ENCODE results near the gene TEX54.

The TEX54 gene

GRCh38 chr11:62805076-62805892 is 27.4 kb downstream of the TEX54 start, which contains the start of gene NXF1 (continued):
- TF ChIP-seq ZBTB11 (tag by site-specific recombination; conservative IDR thresholded peaks at IDR 0.05; ENCODE audit: low read depth) (0 out of 2 replicates have a peak, but pooled peaks have one; percentile 20), ZNF692 (tag by site-specific recombination; IDR thresholded peaks at IDR 0.05) (peak; percentile 30; the same call in 1 of the 2 replicates), ZNF394 (tag by site-specific recombination; IDR thresholded peaks at IDR 0.05; ENCODE audit: borderline replicate concordance) (peak; percentile 28; the same call in 1 of the 2 replicates), ZNF335 (tag by site-specific recombination; conservative IDR thresholded peaks at IDR 0.05) (0 out of 2 replicates have a peak, but pooled peaks have one; percentile 38), ZBTB26 (tag by site-specific recombination; optimal IDR thresholded peaks at IDR 0.05) (peak; percentile 84), ZBTB1 (tag by site-specific recombination; IDR thresholded peaks at IDR 0.05) (no peak), ZNF670 (tag by site-specific recombination; IDR thresholded peaks at IDR 0.05; ENCODE audit: low read depth) (no peak), ZNF184 (tag by site-specific recombination; IDR thresholded peaks at IDR 0.05) (peak; percentile 29; the same call in 1 of the 2 replicates), ZNF629 (tag by site-specific recombination; IDR thresholded peaks at IDR 0.05) (peak; percentile 75), ZBTB6 (tag by site-specific recombination; IDR thresholded peaks at IDR 0.05) (peak; percentile 28; the same call in 1 of the 2 replicates), SP3 (tag by site-specific recombination; IDR thresholded peaks at IDR 0.05) (peak; percentile 88), ZNF433 (tag by site-specific recombination; IDR thresholded peaks at IDR 0.05; ENCODE audit: low read depth) (no peak), ZNF548 (tag by site-specific recombination; IDR thresholded peaks at IDR 0.05) (no peak), KLF16 (tag by site-specific recombination; IDR thresholded peaks at IDR 0.05) (peak; percentile 87), ZSCAN5A (tag by site-specific recombination; IDR thresholded peaks at IDR 0.05) (peak; percentile 89), KLF1 (tag by site-specific recombination; IDR thresholded peaks at IDR 0.05) (peak; percentile 55; the same call in 1 of the 2 replicates), SP2 (tag by site-specific recombination; IDR thresholded peaks at IDR 0.05) (peak; percentile 84), ZNF658 (tag by site-specific recombination; IDR thresholded peaks at IDR 0.05) (no peak), KLF8 (tag by site-specific recombination; IDR thresholded peaks at IDR 0.05) (peak; percentile 68), KLF17 (tag by site-specific recombination; IDR thresholded peaks at IDR 0.05) (peak; percentile 40; the same call in 1 of the 2 replicates), FEZF1 (tag by site-specific recombination; IDR thresholded peaks at IDR 0.05) (no peak), ZXDB (tag by site-specific recombination; IDR thresholded peaks at IDR 0.05) (peak; percentile 62), ZNF660 (tag by site-specific recombination; IDR thresholded peaks at IDR 0.05) (peak; percentile 84), ZNF292 (tag by site-specific recombination; IDR thresholded peaks at IDR 0.05; ENCODE audit: borderline replicate concordance, low read depth) (no peak)

All from HEK293 (cell line).